Loucy (cell line): ENCODE data around the gene CCDC40.

Source experiments
- H2AFZ ChIP-seq: fragments of 200-600 bp; sonication (generic); 2 replicates; pipeline ENCODE4 v1.6.0; 2016; ENCODE audit warnings: antibody characterized with exemption, mild to moderate bottlenecking, low read length, moderate library complexity
- H3F3A ChIP-seq: fragments of 200-600 bp; 2 replicates; pipeline ENCODE4 v1.6.0; 2016; ENCODE audit warnings: antibody characterized with exemption, low read depth, mild to moderate bottlenecking
- H3K27me3 ChIP-seq: fragments of 200-600 bp; sonication (generic); 2 replicates; pipeline ENCODE4 v1.6.1; 2014; ENCODE audit warnings: low read length, mild to moderate bottlenecking; ENCODE audit not compliant: insufficient read depth, poor library complexity, severe bottlenecking
- H3K36me3 ChIP-seq: fragments of 200-600 bp; sonication (generic); 2 replicates; pipeline ENCODE4 v1.6.1; 2016; ENCODE audit warnings: low read length; ENCODE audit not compliant: insufficient read depth
- H3K4me1 ChIP-seq: fragments of 200-600 bp; sonication (generic); 2 replicates; pipeline ENCODE4 v1.5.1; 2014; ENCODE audit warnings: low read length, mild to moderate bottlenecking; ENCODE audit not compliant: insufficient read depth, poor library complexity, severe bottlenecking
- H3K4me2 ChIP-seq: fragments of 200-600 bp; sonication (generic); 2 replicates; pipeline ENCODE4 v1.6.0; 2014; ENCODE audit warnings: antibody characterized with exemption, low read length, low read depth, mild to moderate bottlenecking; ENCODE audit not compliant: poor library complexity, severe bottlenecking
- H3K4me3 ChIP-seq: fragments of 200-600 bp; sonication (generic); 2 replicates; pipeline ENCODE4 v1.5.1; 2014; ENCODE audit warnings: low read length, mild to moderate bottlenecking, mixed read lengths; ENCODE audit not compliant: poor library complexity, severe bottlenecking
- H3K79me2 ChIP-seq: fragments of 200-600 bp; sonication (generic); 2 replicates; pipeline ENCODE4 v1.6.1; 2014; ENCODE audit warnings: low read length; ENCODE audit not compliant: insufficient read depth
- H3K9ac ChIP-seq: fragments of 200-600 bp; sonication (generic); 2 replicates; pipeline ENCODE4 v1.6.0; 2014; ENCODE audit warnings: mild to moderate bottlenecking, low read depth, low read length, moderate library complexity; ENCODE audit not compliant: poor library complexity, severe bottlenecking
- H3K9me2 ChIP-seq: fragments of 200-600 bp; sonication (generic); replicated peaks from 2 replicates; pipeline ENCODE4 v1.6.1; 2016; ENCODE audit warnings: low read depth, low read length, mixed read lengths
- H3K9me3 ChIP-seq: fragments of 200-600 bp; sonication (generic); 2 replicates; pipeline ENCODE4 v1.6.1; 2014; ENCODE audit warnings: mild to moderate bottlenecking, antibody characterized with exemption, low read length, low read depth; ENCODE audit not compliant: insufficient read depth
- H4K20me1 ChIP-seq: fragments of 200-600 bp; sonication (generic); 2 replicates; pipeline ENCODE4 v1.6.0; 2014; ENCODE audit warnings: antibody characterized with exemption, low read length, mild to moderate bottlenecking; ENCODE audit not compliant: insufficient read depth, poor library complexity, severe bottlenecking
- EZH2phosphoT487 ChIP-seq: fragments of 200-600 bp; IDR thresholded peaks from 2 replicates; pipeline ENCODE4 v1.6.1; 2018; ENCODE audit warnings: antibody characterized with exemption, mild to moderate bottlenecking, moderate library complexity, borderline replicate concordance
- TF ChIP-seq, protein P1 (sequence below): fragments of 200-600 bp; sonication (generic); conservative IDR thresholded peaks from 2 replicates; pipeline ENCODE4 v1.5.1; 2014; ENCODE audit warnings: mild to moderate bottlenecking, antibody characterized with exemption, low read length

Gene CCDC40

DNA sequence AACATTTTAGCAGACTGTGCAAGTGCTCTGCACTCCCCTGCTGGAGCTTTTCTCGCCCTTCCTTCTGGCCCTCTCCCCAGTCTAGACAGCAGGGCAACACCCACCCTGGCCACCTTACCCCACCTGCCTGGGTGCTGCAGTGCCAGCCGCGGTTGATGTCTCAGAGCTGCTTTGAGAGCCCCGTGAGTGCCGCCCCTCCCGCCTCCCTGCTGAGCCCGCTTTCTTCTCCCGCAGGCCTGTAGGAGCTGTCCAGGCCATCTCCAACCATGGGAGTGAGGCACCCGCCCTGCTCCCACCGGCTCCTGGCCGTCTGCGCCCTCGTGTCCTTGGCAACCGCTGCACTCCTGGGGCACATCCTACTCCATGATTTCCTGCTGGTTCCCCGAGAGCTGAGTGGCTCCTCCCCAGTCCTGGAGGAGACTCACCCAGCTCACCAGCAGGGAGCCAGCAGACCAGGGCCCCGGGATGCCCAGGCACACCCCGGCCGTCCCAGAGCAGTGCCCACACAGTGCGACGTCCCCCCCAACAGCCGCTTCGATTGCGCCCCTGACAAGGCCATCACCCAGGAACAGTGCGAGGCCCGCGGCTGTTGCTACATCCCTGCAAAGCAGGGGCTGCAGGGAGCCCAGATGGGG is 68.0 kb downstream of the CCDC40 start:
- Histone ChIP-seq H3K9ac (no peak overlapping the region), H3K79me2 (peaks cover 7% of the 10 kb centered on the region), H3F3A (no peaks in the 10 kb centered on the region), H3K9me3 (no peaks in the 10 kb centered on the region), H3K4me2 (no peak overlapping the region), H3K4me1 (peaks cover 22% of the 10 kb centered on the region), H3K9me2 (no peaks in the 10 kb centered on the region), H4K20me1 (no peaks in the 10 kb centered on the region), H2AFZ (no peak overlapping the region), H3K27me3 (no peaks in the 10 kb centered on the region), H3K36me3 (no peaks in the 10 kb centered on the region), H3K4me3 (no peak overlapping the region)
- TF ChIP-seq EZH2phosphoT487: no peak
- TF ChIP-seq, protein P1, sequence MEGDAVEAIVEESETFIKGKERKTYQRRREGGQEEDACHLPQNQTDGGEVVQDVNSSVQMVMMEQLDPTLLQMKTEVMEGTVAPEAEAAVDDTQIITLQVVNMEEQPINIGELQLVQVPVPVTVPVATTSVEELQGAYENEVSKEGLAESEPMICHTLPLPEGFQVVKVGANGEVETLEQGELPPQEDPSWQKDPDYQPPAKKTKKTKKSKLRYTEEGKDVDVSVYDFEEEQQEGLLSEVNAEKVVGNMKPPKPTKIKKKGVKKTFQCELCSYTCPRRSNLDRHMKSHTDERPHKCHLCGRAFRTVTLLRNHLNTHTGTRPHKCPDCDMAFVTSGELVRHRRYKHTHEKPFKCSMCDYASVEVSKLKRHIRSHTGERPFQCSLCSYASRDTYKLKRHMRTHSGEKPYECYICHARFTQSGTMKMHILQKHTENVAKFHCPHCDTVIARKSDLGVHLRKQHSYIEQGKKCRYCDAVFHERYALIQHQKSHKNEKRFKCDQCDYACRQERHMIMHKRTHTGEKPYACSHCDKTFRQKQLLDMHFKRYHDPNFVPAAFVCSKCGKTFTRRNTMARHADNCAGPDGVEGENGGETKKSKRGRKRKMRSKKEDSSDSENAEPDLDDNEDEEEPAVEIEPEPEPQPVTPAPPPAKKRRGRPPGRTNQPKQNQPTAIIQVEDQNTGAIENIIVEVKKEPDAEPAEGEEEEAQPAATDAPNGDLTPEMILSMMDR: no peak

DNA sequence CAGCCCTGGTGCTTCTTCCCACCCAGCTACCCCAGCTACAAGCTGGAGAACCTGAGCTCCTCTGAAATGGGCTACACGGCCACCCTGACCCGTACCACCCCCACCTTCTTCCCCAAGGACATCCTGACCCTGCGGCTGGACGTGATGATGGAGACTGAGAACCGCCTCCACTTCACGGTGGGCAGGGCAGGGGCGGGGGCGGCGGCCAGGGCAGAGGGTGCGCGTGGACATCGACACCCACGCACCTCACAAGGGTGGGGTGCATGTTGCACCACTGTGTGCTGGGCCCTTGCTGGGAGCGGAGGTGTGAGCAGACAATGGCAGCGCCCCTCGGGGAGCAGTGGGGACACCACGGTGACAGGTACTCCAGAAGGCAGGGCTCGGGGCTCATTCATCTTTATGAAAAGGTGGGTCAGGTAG is 68.5 kb downstream of the CCDC40 start:
- TF ChIP-seq, protein P1: no peak
- TF ChIP-seq EZH2phosphoT487: no peak
- no peak overlapping the region for H2AFZ ChIP-seq
- H3K79me2 ChIP-seq: peaks cover 7% of the 10 kb centered on the region
- H3K4me1 ChIP-seq: peaks cover 20% of the 10 kb centered on the region
- no peaks in the 10 kb centered on the region for H4K20me1 ChIP-seq
- H3K9me3 ChIP-seq: no peaks in the 10 kb centered on the region
- no peaks in the 10 kb centered on the region for H3K36me3 ChIP-seq
- H3K9me2 ChIP-seq: no peaks in the 10 kb centered on the region
- H3K4me3 ChIP-seq: no peak overlapping the region
- H3K4me2 ChIP-seq: no peak overlapping the region
- no peaks in the 10 kb centered on the region for H3K27me3 ChIP-seq
- H3K9ac ChIP-seq: no peak overlapping the region
- no peaks in the 10 kb centered on the region for H3F3A ChIP-seq

DNA sequence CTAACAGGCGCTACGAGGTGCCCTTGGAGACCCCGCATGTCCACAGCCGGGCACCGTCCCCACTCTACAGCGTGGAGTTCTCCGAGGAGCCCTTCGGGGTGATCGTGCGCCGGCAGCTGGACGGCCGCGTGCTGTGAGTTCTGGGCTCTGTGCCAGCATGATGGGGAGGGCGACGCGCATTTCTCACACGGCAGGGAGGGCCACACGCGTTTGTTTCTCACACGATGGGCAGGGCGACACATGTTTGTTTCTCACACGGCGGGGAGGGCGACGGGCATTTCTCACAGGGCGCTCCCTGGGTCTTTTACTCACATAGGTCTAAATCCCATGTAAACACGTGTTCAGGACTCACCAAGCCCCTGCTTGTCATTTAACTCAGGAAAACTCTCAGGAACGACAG is 69.3 kb downstream of the CCDC40 start:
- H3K9me2 ChIP-seq: no peaks in the 10 kb centered on the region

More for the DNA sequence above, 69.3 kb downstream of the CCDC40 start:
- H3K4me3 ChIP-seq: no peak overlapping the region
- H3K4me2 ChIP-seq: no peak overlapping the region
- H3F3A ChIP-seq: no peaks in the 10 kb centered on the region
- TF ChIP-seq, protein P1: no peak
- TF ChIP-seq EZH2phosphoT487: no peak
- no peaks in the 10 kb centered on the region for H3K36me3 ChIP-seq
- H2AFZ ChIP-seq: no peak overlapping the region
- H3K9me3 ChIP-seq: no peaks in the 10 kb centered on the region
- H4K20me1 ChIP-seq: no peaks in the 10 kb centered on the region
- no peak overlapping the region for H3K9ac ChIP-seq
- H3K4me1 ChIP-seq: peaks cover 13% of the 10 kb centered on the region
- H3K79me2 ChIP-seq: peaks cover 7% of the 10 kb centered on the region
- no peaks in the 10 kb centered on the region for H3K27me3 ChIP-seq
